GM20000 (cell line): ENCODE results near the gene KRTAP1-5.

Experiments used
- DNase-seq: peaks from one replicate; pipeline ENCODE4 v3.0.0; 2012; ENCODE audit warnings: low spot score
- TF ChIP-seq, protein P1 (sequence below): IDR thresholded peaks from 2 replicates; pipeline ENCODE4 v1.5.1; 2012; ENCODE audit warnings: mild to moderate bottlenecking, control low read depth; ENCODE audit errors: extremely low read depth, missing control alignments

The KRTAP1-5 gene

DNA sequence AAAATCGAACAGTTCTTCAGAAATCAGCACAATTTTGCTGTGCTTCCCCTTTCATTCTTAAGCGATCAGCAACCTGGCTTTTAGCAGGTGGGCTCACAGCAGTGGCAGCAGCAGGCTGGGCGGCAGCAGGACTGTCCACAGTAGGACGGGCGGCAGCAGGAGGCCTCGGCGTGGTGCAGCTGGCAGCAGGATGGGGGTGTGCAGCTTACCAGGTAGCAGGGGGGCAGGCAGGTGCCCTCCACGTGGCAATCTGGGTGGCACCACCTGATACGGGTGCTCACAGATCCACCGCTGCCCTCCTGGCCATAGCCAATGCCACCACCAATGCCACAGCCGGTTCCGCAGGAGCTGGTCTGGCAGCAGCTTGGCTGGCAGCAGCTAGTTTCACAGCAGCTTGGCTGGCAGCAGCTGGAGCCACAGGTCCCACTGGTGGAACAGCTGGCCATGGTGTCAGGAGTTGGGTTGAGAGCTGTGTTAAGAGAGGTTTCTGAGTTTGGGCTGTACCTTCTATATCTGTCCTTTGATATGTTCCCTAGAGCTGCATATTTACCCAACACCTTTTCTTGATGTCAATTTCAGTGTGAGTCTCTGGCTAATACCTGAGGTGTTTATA lies 2.7 kb upstream of the KRTAP1-5 start, which contains the start of gene KRTAP1-4:
KRTAP1-4 (minus strand) TSS at position 563 of the 613 bp plus-strand sequence; CDS start at position 446, 117 bp downstream.
- DNase-seq, result no peak
- TF ChIP-seq, protein P1, sequence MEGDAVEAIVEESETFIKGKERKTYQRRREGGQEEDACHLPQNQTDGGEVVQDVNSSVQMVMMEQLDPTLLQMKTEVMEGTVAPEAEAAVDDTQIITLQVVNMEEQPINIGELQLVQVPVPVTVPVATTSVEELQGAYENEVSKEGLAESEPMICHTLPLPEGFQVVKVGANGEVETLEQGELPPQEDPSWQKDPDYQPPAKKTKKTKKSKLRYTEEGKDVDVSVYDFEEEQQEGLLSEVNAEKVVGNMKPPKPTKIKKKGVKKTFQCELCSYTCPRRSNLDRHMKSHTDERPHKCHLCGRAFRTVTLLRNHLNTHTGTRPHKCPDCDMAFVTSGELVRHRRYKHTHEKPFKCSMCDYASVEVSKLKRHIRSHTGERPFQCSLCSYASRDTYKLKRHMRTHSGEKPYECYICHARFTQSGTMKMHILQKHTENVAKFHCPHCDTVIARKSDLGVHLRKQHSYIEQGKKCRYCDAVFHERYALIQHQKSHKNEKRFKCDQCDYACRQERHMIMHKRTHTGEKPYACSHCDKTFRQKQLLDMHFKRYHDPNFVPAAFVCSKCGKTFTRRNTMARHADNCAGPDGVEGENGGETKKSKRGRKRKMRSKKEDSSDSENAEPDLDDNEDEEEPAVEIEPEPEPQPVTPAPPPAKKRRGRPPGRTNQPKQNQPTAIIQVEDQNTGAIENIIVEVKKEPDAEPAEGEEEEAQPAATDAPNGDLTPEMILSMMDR, result no peak

DNA sequence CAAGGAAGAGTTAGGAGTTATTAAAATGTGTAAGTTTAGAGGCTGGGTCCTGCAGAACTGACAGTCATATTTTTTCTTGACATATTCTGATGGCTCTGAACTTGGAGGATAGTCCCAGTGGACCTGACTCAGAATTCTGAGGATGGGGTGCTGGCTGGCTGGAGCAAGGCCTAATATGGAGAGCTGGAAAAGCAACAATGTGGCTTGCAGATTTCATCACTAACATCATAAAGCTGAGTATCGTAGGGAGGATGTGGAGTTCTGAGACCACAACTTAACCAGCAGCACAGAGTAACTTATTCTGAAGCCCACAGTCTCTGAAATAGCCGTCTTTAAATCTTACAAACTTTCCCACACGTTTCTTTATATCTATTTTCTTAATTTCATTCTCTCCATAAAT lies 2.3 kb downstream of the KRTAP1-5 start:
- TF ChIP-seq, protein P1, result no peak
- no peak for DNase-seq

DNA sequence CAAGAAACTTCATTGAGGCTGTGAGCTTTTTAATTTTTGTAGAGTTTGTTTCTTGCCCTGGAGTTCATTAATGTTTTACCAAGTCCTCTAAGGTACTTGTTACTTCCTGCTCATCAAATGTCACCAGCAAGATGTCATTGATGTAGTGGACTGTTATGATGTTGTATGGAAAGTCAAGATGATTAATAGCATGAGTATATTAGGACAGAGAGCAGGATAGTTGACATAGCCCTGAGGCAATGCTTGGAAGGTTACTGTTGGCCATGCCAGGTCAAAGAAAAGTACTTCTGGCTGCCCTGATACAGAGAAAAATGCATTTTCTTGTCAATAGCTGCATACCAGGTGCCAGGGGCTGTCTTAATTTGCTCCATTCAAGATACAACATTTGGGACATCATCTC lies 6.7 kb downstream of the KRTAP1-5 start:
- no peak for DNase-seq
- TF ChIP-seq, protein P1, result no peak

DNA sequence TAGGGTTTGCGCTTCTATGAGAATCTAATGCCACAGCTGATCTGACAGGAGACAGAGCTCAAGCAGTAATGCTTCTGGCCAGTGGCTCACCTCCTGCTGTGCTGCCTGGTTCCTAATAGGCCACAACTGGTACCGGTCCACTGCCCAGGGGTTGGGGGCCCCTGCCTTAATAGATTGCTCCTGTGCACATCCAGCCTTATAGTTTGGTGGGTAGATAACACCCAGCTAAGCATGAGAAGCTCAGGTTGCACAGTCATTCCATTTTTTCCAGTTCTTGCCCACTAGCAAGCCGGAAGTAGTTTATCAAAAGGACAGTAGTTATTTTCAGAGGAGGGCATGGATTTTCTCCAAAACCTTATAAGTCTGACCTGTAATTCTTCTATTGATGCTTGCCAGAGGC lies 7.6 kb downstream of the KRTAP1-5 start:
- TF ChIP-seq, protein P1, result no peak
- no peak for DNase-seq

DNA sequence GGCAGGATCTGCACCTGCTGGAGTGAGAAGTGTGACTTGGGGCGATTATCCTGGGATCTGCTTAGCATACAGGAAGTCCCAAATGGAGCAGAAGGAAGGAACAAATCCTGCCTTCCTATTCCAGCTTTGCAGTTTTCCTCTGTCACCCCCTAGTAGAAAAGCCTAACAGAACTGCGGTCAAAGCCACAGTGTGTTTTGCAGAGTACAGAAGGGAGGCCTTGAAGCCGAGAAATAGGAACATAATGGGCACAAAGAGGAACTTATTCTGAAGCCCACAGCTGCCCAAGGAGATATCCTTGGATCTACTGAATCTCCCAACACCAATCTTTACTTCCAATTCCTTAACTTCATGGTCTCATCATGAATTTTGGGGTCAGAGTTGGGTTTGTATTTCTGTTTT lies 8.5 kb downstream of the KRTAP1-5 start:
- no peak for DNase-seq
- TF ChIP-seq, protein P1, result no peak

DNA sequence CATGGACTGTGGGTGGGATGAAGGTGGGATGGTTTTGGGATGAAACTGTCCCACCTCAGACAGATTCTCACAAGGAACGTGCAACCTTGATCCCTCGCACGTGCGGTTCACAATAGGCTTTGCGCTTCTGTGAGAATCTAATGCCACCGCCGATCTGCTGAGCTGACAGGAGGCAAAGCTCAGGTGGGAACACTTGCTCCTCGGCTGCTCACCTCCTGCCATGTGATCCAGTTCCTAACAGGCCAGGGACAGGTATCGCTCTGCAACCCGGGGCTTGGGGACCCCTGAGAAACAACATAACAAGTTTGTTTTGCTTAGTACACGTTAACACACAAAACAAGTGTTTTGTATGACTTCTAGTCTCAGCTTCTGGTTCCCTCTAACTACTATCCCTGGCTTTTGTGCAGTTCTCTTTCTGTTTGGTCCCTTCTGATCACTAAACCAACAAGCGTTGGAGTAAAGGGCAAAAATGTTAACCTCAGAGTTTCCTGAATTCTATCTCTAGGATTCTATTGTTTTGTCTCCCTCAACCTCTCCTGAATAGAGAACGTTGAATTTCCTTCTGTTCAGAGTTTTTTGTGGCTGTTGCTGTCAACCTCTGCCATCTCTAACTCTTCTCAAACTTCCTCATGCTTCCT lies 10.3 kb downstream of the KRTAP1-5 start:
- TF ChIP-seq, protein P1, result no peak
- no peak for DNase-seq

- TF ChIP-seq, protein P1, result no peak
- no peak for DNase-seq
Observed at GRCh38 chr17:41015454-41015853, 11.6 kb downstream of the KRTAP1-5 start.
